Breast epithelium (tissue), 3 donors: ENCODE measurements around the gene CDH4.

Source experiments
- CTCF ChIP-seq, 3 donors: fragments of 450-650 bp; IDR thresholded peaks; one replicate each; pipeline ENCODE4 v1.5.1; 2016 to 2017; ENCODE audit warnings: antibody characterized with exemption in 3 of 3, mild to moderate bottlenecking in 3 of 3, moderate library complexity in 3 of 3
- POLR2A ChIP-seq: fragments of 450-650 bp; IDR thresholded peaks from one replicate; pipeline ENCODE4 v1.6.1; 2016; ENCODE audit warnings: antibody characterized with exemption, mild to moderate bottlenecking, moderate library complexity
- POLR2AphosphoS5 ChIP-seq, 3 donors: sonication (generic); formaldehyde crosslinking; IDR thresholded peaks; one replicate each; pipeline ENCODE4 v1.6.1; 2017; ENCODE audit warnings: antibody characterized with exemption in 3 of 3

GRCh38 chr20:61789329-61789728 is 537.3 kb downstream of the CDH4 start:
- TF ChIP-seq CTCF (IDR thresholded peaks at IDR 0.05) (no peak), POLR2A (no peak), POLR2AphosphoS5 (IDR thresholded peaks at IDR 0.05) (no peak)
